ENCODE measurements around the gene CCDC63. TPM values are rescaled to one million over a fixed set of nuclear protein-coding genes. Genes with fewer than 3 reads are reported as not detected.
A peak's percentile ranks its signal among the peaks of the same experiment; 100 is the strongest.

The CCDC63 gene
- total RNA-seq, 1 experiment from 2014 or later: not detected

DNA sequence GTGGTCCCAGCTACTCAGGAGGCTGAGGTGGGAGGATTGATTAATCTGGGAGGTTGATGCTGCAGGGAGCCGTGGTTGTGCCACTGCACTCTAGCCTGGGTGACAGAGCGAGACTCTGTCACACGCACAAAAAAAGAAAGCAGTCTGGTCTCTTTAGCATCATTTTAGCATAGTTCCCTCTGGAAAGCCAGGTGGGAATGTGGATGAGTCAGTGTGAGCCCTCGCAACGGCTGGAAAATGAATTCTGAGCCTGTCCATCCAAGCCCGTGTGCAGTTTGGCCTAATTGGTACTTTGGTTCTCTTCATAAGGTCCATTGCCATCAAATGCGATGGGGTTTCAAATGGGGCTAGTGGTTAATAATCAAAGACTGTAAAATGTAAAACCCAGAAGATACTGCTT lies 71.2 kb downstream of the CCDC63 start:
- H3K27me3 ChIP-seq (ENCODE audit: control insufficient read depth, insufficient read depth, low read length): no peaks in the 10 kb centered on the region

DNA sequence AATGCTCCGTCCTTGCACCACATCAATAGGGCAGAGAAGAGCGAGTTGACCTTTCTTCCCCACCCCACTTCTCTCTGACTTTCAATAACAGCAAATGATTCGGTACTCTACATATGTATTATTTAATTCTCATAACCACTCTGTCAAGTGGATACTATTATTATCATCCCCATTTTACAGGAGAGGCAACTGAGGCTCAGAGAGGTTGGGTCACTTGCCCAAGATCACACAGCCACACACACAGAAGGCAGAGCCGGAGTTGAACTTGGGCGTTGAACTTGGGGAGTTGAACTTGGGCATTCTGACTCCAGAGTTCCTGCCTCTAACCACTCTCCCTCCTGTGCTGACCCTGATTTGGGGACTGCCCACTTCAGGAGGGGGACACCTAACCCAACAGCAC lies 72.9 kb downstream of the CCDC63 start:
- no peak overlapping the region for H3K4me3 ChIP-seq (ENCODE audit: low read depth in 2 of 2, low read length in 2 of 2)
- ChIA-PET POLR2A (no interaction called here), CTCF (no interaction called here)
- H3K9me3 ChIP-seq (ENCODE audit: control insufficient read depth, insufficient read depth, low read depth, low read length): no peaks in the 10 kb centered on the region
- in situ Hi-C loops (cut with HindIII; ENCODE audit: low pct_unique_long_range_greater_than_20kb, low sequenced_read_pairs): no loop called here
- intact Hi-C loops (cut with micrococcal nuclease; ENCODE audit: unreplicated experiment): no loop called here
- no peak for DNase-seq (ENCODE audit: low read depth, low spot score)
- BruUV-seq (replicated peaks): no TSS peak
- H3K4me1 ChIP-seq (ENCODE audit: control insufficient read depth, insufficient read depth, low read length): peaks cover 2% of the 10 kb centered on the region; the same call in 1 of the 2 replicates
- H3K36me3 ChIP-seq (ENCODE audit: control insufficient read depth, insufficient read depth, low read length): no peaks in the 10 kb centered on the region
- H3K27me3 ChIP-seq (ENCODE audit: control insufficient read depth, insufficient read depth, low read length): no peaks in the 10 kb centered on the region
- ATAC-seq: no peak
- no peak overlapping the region for H3K27ac ChIP-seq (ENCODE audit: low read length)
- TF ChIP-seq, protein P1, sequence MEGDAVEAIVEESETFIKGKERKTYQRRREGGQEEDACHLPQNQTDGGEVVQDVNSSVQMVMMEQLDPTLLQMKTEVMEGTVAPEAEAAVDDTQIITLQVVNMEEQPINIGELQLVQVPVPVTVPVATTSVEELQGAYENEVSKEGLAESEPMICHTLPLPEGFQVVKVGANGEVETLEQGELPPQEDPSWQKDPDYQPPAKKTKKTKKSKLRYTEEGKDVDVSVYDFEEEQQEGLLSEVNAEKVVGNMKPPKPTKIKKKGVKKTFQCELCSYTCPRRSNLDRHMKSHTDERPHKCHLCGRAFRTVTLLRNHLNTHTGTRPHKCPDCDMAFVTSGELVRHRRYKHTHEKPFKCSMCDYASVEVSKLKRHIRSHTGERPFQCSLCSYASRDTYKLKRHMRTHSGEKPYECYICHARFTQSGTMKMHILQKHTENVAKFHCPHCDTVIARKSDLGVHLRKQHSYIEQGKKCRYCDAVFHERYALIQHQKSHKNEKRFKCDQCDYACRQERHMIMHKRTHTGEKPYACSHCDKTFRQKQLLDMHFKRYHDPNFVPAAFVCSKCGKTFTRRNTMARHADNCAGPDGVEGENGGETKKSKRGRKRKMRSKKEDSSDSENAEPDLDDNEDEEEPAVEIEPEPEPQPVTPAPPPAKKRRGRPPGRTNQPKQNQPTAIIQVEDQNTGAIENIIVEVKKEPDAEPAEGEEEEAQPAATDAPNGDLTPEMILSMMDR (IDR thresholded peaks at IDR 0.05): no peak
- TF ChIP-seq, protein P2, sequence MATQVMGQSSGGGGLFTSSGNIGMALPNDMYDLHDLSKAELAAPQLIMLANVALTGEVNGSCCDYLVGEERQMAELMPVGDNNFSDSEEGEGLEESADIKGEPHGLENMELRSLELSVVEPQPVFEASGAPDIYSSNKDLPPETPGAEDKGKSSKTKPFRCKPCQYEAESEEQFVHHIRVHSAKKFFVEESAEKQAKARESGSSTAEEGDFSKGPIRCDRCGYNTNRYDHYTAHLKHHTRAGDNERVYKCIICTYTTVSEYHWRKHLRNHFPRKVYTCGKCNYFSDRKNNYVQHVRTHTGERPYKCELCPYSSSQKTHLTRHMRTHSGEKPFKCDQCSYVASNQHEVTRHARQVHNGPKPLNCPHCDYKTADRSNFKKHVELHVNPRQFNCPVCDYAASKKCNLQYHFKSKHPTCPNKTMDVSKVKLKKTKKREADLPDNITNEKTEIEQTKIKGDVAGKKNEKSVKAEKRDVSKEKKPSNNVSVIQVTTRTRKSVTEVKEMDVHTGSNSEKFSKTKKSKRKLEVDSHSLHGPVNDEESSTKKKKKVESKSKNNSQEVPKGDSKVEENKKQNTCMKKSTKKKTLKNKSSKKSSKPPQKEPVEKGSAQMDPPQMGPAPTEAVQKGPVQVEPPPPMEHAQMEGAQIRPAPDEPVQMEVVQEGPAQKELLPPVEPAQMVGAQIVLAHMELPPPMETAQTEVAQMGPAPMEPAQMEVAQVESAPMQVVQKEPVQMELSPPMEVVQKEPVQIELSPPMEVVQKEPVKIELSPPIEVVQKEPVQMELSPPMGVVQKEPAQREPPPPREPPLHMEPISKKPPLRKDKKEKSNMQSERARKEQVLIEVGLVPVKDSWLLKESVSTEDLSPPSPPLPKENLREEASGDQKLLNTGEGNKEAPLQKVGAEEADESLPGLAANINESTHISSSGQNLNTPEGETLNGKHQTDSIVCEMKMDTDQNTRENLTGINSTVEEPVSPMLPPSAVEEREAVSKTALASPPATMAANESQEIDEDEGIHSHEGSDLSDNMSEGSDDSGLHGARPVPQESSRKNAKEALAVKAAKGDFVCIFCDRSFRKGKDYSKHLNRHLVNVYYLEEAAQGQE (IDR thresholded peaks at IDR 0.05; ENCODE audit: insufficient read depth in 1 of 2, low read depth in 2 of 2, low read length in 1 of 2): no peak
- no peak for TF ChIP-seq SIN3A (IDR thresholded peaks at IDR 0.05; ENCODE audit: borderline replicate concordance, insufficient read depth, low read depth, low read length)
- no peak for TF ChIP-seq TCF7L2 (IDR thresholded peaks at IDR 0.05; ENCODE audit: low read depth, low read length)
- no peak for TF ChIP-seq POLR2AphosphoS5 (IDR thresholded peaks at IDR 0.05; ENCODE audit: low read depth, low read length)

More for the DNA sequence above, 71.2 kb downstream of the CCDC63 start:
- Histone ChIP-seq H3K4me3 (ENCODE audit: low read depth in 2 of 2, low read length in 2 of 2) (no peak overlapping the region), H3K9me3 (ENCODE audit: control insufficient read depth, insufficient read depth, low read depth, low read length) (no peaks in the 10 kb centered on the region), H3K27ac (ENCODE audit: low read length) (no peak overlapping the region), H3K4me1 (ENCODE audit: control insufficient read depth, insufficient read depth, low read length) (peaks cover 2% of the 10 kb centered on the region; the same call in 1 of the 2 replicates), H3K36me3 (ENCODE audit: control insufficient read depth, insufficient read depth, low read length) (no peaks in the 10 kb centered on the region)
- intact Hi-C loops (cut with micrococcal nuclease; ENCODE audit: unreplicated experiment): no loop called here
- DNase-seq (ENCODE audit: low read depth, low spot score) (no peak), ATAC-seq (peak; percentile 63)
- no TSS peak for BruUV-seq (replicated peaks)
- TF ChIP-seq, protein P2 (IDR thresholded peaks at IDR 0.05; ENCODE audit: insufficient read depth in 1 of 2, low read depth in 2 of 2, low read length in 1 of 2): no peak
- TF ChIP-seq TCF7L2 (IDR thresholded peaks at IDR 0.05; ENCODE audit: low read depth, low read length) (no peak), POLR2AphosphoS5 (IDR thresholded peaks at IDR 0.05; ENCODE audit: low read depth, low read length) (no peak), SIN3A (IDR thresholded peaks at IDR 0.05; ENCODE audit: borderline replicate concordance, insufficient read depth, low read depth, low read length) (no peak)
- TF ChIP-seq, protein P1 (IDR thresholded peaks at IDR 0.05): no peak
- ChIA-PET CTCF (no interaction called here), POLR2A (no interaction called here)
- in situ Hi-C loops (cut with HindIII; ENCODE audit: low pct_unique_long_range_greater_than_20kb, low sequenced_read_pairs): no loop called here

Data from Panc1 (cell line).